Measurements from ENCODE around the gene DAZAP1.
"Not testable (repeated sequence)": the region's sequence is repeated elsewhere in the genome, so short reads cannot be mapped to it uniquely, and the experiment has no call there.

DAZAP1 gene

GRCh38 chr19:1474765-1475351 lies 67.5 kb downstream of the DAZAP1 start:
- DNase-seq = no peak

DNA sequence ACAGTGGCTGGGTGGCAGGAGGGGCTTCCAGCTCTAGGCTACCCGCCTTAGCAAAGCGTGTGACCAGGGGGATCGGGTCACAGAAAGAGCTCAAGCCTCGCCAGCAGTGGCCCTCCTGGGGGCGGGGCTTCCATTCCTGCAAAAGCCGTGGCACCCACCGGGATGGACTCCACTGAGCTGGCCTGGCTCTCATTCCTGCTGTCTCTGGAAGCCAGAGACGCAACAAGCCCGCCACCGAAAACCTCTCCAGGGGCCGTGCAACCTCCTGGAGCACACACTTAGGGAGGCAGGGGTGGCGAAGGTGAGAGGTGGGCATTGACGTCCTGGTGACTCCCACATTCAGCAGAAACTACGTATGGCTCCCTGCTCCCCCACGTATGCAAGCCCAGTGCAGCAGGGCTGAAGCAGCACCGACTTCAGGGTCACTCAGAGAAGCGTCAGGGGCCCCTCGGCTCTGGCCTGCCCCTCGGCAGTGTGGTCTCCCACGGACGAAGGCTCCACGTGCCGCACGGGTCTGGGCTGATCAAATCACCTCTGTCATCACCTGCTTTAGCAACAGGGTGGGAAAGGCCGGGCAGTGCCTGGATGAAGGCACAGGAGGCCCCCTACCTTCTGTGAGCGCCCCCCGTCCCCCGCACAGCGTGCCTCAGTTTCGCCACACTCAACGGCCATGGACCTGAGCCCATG lies 68.5 kb downstream of the DAZAP1 start:
- no peak for DNase-seq

GRCh38 chr19:1477056-1477455 lies 69.7 kb downstream of the DAZAP1 start:
- DNase-seq = not testable (repeated sequence)

DNA sequence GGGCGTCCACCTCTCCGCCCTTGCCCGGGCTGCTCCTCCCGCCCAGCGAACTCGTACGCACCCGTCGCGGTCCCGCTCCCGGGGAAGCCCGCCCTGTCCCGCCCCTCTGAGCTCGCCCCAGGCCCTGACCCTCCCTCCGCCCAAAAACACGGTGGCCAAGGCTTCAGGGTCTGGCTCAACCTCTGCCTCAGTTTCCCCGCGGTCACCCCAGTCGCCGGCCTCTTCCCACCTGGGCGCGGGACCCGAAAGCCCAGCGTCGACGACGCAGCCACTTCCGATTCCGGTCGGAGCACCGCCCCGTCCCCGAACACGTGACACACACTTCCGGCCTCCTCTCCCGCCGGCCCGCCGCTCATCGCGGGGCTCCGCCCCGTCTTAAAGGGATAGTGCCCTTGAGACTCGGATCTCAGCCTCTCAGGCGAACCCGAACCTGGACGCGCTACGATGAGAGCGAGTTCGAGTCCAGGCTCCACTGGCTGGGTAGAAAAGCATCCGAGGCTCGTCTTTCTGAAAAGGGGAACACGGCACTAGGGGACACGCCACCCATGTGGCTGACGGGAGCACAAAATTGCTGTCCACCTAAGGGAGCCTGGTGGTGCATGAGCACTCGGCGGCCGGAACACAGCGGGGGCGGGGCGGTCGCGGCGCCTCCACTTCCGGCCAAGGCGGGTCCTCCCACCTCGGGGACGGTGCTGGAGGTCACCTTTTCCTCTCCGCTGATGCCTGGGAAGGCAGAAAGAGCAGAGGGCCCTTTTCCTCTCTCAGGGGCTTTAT lies 71.7 kb downstream of the DAZAP1 start, which contains the start of gene C19orf25:
C19orf25 (minus strand) TSS at position 282 of the 774 bp plus-strand sequence. CDS start 312 bp downstream, outside the sequence.
- DNase-seq = peak; percentile 90 to 97

DNA sequence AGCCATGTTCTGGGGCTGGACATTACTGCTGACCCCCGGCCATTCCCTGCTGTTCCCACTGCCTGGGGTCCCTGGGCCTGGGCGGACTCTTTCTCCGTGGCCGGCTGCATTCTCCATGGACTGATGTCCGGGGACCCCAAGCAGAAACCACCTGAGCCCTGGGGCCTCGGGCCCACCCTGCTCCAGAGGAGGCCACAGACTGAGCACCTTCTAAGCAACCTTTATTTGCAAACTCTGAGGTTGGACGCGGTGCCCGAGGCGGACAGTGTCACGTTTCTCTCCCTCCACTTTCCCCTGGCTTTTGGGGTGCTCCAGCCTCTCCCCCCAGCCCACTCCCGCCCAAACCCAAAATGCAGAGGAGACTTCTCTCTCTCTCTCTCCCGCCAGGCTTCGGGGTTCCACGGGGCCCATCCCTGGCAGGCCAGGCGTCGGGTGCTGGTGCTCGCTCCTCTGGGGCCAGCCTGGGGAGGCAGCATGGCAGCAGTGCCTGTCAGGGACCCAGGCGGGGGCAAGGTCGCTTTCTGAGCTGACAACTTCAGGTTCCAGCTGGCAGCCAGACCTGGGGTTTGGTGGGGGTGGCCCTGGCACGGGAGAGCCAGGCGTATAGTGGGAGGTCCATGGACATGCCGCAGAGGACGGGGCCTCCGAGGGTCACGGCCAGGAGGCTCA lies 74.0 kb downstream of the DAZAP1 start:
- no peak for DNase-seq

- DNase-seq = no peak
Measured at GRCh38 chr19:1481893-1482360, 74.5 kb downstream of the DAZAP1 start.

- no peak for DNase-seq
Measured at GRCh38 chr19:1482361-1483130, 75.2 kb downstream of the DAZAP1 start.

DNA sequence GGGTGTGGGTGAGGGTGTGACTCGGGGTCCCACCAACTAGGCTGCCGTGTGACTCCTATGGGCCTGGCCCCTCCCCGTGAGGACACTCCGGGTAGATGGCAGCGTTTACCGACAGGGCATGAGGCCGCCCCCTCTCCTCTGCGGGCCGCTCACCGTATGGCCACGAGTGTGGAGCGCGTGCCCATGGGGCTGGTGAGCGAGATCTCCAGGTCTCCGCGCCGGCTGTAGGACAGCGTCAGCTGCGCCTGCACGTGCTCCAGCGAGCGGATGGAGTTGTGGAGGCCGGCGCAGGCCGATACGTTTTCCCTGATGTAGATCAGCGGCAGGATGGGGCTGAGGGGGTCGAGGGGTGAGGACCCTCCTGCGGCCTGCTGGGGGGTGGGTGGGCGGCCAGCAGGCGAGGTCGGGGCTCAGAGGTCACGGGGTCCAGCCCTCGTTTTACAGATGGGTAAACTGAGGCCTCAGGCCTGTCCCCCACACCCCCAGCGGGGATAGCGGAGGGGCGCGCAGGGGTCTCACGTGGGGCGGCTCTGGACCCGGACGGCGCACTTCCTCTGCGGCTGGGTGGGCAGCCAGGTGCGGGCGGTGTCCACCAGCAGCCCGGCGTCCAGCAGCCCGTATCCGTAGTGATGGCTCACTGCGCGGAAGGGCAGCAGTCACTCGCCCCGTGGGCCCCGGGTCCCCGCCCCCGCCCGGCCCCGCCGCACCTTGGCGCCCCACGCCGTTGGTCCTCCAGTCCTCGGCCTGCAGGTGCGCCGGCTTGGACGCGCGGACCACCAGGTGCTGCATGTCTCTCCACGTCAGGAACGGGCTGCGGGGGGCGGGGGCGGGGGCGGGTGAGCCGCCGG lies 76.0 kb downstream of the DAZAP1 start:
- no peak for DNase-seq

- no peak for DNase-seq
Measured at GRCh38 chr19:1483979-1484428, 76.6 kb downstream of the DAZAP1 start.

All from NCI-H446 (cell line).